Esophagus squamous epithelium (tissue), 5 donors: ENCODE results near the gene IFT43. TPM values are rescaled to one million over a fixed set of nuclear protein-coding genes. Genes with fewer than 3 reads are reported as not detected.

Experiments used
- DNase-seq: peaks from one replicate; lab custom pipeline; 2025; lab: John Stamatoyannopoulos, UW
- H3K27ac ChIP-seq, 4 donors: fragments of 200-600 bp; sonication (generic); one replicate each; pipeline ENCODE4 v1.5.1; 2016 to 2019; ENCODE audit warnings: mild to moderate bottlenecking in 1 of 4
- H3K27me3 ChIP-seq, 4 donors: fragments of 200-600 bp; sonication (generic); 1 replicate in 3 of 4; 2 replicates in 1 of 4; pipeline versions ENCODE4 v1.5.1 to v1.6.0; 2017 to 2021; ENCODE audit warnings: antibody characterized with exemption in 1 of 4
- H3K36me3 ChIP-seq, 3 donors: fragments of 200-600 bp; sonication (generic); one replicate each; pipeline ENCODE4 v1.5.1; 2016 to 2019
- H3K4me1 ChIP-seq, 3 donors: fragments of 200-600 bp; sonication (generic); one replicate each; pipeline ENCODE4 v1.5.1; 2017 to 2019
- H3K4me3 ChIP-seq, 4 donors: fragments of 200-600 bp; sonication (generic); 1 replicate in 3 of 4; 2 replicates in 1 of 4; pipeline ENCODE4 v1.5.1; 2016 to 2019; ENCODE audit warnings: mild to moderate bottlenecking in 2 of 4, moderate library complexity in 1 of 4
- H3K9me3 ChIP-seq, 3 donors: fragments of 200-600 bp; sonication (generic); one replicate each; pipeline ENCODE4 v1.5.1; 2016 to 2019
- POLR2A ChIP-seq, 4 donors: fragments of 450-650 bp; IDR thresholded peaks; one replicate each; pipeline ENCODE4 v1.6.1; 2017; ENCODE audit warnings: antibody characterized with exemption in 4 of 4, mild to moderate bottlenecking in 4 of 4, moderate library complexity in 3 of 4
- WGBS, 2 donors: methylation state at CpG; one replicate each; pipeline ENCODE4 v1.1.5; 2018; 5-methylcytosine and 5-hydroxymethylcytosine counted together
- intact Hi-C: fragments of 100-400 bp; cut with DNase I; formaldehyde crosslinking; loops from one replicate; pipeline ENCODE4 v1.15.0; 2022
- total RNA-seq, 4 donors: library from RNA; depleted of rRNA; stranded (reverse); fragments of >200 nt; gene quantifications; one replicate each; pipeline ENCODE4 v1.1.0, GENCODE V29; 2016
- TF ChIP-seq, protein P1 (sequence below), 6 experiments: fragments of 450-650 bp in 4 of 6; fragments of 200-600 bp in 2 of 6; sonication (generic) in 2 of 6; IDR thresholded peaks; one replicate each; pipeline ENCODE4 v1.5.1; 2016 to 2019; ENCODE audit warnings: antibody characterized with exemption in 6 of 6, mild to moderate bottlenecking in 4 of 6, moderate library complexity in 4 of 6
- donor health status: DM: yes; HTN: yes; CAD: no.

The IFT43 gene
- total RNA-seq, 4 donors from 2014 or later = 15.4 to 28.8 (median 17.5) TPM

DNA sequence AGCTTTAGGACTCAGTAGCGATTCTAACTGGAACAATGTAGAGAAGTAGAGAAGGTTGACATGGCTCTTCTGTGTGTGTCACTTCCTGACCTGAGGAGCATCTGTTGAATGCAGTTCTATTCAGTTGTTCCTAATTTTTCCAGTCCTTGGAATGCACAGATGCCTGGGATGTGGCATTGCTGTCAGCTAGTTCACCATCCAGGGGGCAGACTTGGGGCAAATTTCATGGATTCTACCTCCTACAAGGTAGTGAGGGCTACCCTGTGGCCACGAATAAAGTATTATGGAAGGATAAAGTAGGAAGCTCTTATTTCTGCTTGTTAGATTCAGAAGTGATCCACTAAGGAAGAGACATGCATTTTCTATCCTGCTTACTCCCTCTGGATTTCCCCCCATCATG lies 91.8 kb downstream of the IFT43 start:
- Histone ChIP-seq H3K4me3 (no peak overlapping the region), H3K36me3 (peaks cover 0 to 21% (median 0%) of the 10 kb centered on the region in 3 donors), H3K27ac (no peak overlapping the region), H3K27me3 (no peaks in the 10 kb centered on the region), H3K4me1 (no peaks in the 10 kb centered on the region), H3K9me3 (no peaks in the 10 kb centered on the region)
- DNase-seq = no peak
- intact Hi-C loops = no loop called here
- TF ChIP-seq, protein P1, sequence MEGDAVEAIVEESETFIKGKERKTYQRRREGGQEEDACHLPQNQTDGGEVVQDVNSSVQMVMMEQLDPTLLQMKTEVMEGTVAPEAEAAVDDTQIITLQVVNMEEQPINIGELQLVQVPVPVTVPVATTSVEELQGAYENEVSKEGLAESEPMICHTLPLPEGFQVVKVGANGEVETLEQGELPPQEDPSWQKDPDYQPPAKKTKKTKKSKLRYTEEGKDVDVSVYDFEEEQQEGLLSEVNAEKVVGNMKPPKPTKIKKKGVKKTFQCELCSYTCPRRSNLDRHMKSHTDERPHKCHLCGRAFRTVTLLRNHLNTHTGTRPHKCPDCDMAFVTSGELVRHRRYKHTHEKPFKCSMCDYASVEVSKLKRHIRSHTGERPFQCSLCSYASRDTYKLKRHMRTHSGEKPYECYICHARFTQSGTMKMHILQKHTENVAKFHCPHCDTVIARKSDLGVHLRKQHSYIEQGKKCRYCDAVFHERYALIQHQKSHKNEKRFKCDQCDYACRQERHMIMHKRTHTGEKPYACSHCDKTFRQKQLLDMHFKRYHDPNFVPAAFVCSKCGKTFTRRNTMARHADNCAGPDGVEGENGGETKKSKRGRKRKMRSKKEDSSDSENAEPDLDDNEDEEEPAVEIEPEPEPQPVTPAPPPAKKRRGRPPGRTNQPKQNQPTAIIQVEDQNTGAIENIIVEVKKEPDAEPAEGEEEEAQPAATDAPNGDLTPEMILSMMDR (IDR thresholded peaks at IDR 0.05) = no peak
- no peak for TF ChIP-seq POLR2A (IDR thresholded peaks at IDR 0.05)
- 80 to 90% methylated on average over 1 to 2 of the region's 2 CpGs for WGBS, 2 donors

DNA sequence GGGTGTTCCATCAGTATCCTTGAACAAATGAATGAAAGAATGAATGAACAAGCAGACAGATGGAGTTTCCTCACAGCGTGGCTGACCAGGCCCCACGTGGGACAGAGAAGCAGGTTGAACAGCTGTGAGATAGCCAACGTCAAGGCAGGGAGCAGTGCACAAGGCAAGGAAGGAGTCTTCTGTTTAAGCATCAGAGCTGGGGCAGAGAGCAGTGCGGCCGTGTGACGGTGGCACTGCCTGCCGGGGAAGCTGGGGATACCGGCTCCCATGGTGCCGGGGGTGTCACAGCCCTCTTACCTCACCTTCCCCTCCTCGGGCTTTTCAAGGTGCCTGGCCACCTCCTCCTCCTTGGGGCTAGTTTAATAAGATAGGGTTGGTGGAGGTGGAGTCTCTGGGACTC lies 92.9 kb downstream of the IFT43 start:
- no peaks in the 10 kb centered on the region for H3K9me3 ChIP-seq
- no peak overlapping the region for H3K4me3 ChIP-seq
- no peaks in the 10 kb centered on the region for H3K27me3 ChIP-seq
- WGBS, 2 donors = 89% methylated on average over 3 to 8 of the region's 10 CpGs
- H3K27ac ChIP-seq = no peak overlapping the region
- TF ChIP-seq POLR2A (IDR thresholded peaks at IDR 0.05) = no peak
- TF ChIP-seq, protein P1 (IDR thresholded peaks at IDR 0.05) = no peak
- no peaks in the 10 kb centered on the region for H3K4me1 ChIP-seq
- H3K36me3 ChIP-seq = peaks cover 0 to 28% (median 0%) of the 10 kb centered on the region in 3 donors
- intact Hi-C loops = no loop called here
- DNase-seq = no peak

DNA sequence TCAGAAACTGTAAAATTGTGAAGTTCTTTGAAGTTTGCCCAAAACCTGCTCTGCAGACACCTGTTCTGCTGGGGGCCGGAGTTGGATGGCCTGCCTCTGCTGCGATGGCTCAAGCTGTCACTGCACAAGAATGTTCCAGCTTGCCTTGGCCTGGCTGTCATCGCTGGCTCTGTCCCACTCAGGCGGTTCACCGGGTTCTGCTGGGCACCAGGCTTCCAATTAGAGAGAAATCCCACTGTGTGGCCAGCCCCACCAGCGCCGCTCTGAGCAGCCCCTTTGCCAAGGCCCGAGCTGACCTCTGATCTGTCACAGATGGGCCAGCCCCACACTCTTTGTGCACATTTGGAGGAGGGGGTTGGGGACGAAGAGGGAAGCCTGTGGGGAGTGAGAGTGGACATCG lies 94.5 kb downstream of the IFT43 start:
- TF ChIP-seq, protein P1 (IDR thresholded peaks at IDR 0.05) = no peak
- H3K9me3 ChIP-seq = no peaks in the 10 kb centered on the region
- no peaks in the 10 kb centered on the region for H3K27me3 ChIP-seq
- H3K4me1 ChIP-seq = no peaks in the 10 kb centered on the region
- no peak overlapping the region for H3K4me3 ChIP-seq
- 58 to 71% methylated on average over 3 to 9 of the region's 10 CpGs for WGBS, 2 donors
- intact Hi-C loops = no loop called here
- DNase-seq = no peak
- H3K27ac ChIP-seq = no peak overlapping the region
- H3K36me3 ChIP-seq = peaks cover 0 to 29% (median 0%) of the 10 kb centered on the region in 3 donors

DNA sequence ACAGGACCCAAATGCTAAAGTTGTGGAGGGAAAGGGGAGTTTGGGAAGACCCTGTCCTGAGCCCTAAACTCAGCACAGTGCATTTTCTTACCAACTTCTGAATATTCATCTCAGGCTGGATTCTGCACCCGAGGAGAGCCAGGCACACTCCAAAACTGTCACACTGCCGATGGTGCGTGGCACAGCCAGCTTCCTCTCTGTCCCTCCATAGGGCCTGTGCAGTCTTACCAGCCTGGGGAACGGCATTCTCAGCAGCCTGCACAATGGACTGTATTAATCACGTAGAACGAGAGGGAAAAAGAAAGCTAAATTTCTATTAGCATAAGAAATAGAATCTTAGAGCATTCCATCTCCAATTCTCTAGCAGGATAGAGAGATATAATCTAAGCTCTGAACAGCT lies 94.9 kb downstream of the IFT43 start:
- Histone ChIP-seq H3K27me3 (no peaks in the 10 kb centered on the region), H3K9me3 (no peaks in the 10 kb centered on the region), H3K36me3 (peaks cover 0 to 26% (median 0%) of the 10 kb centered on the region in 3 donors), H3K4me1 (no peaks in the 10 kb centered on the region), H3K27ac (no peak overlapping the region), H3K4me3 (no peak overlapping the region)
- TF ChIP-seq, protein P1 (IDR thresholded peaks at IDR 0.05) = no peak
- TF ChIP-seq POLR2A (IDR thresholded peaks at IDR 0.05) = no peak
- 67 to 75% methylated on average over 5 to 6 of the region's 6 CpGs for WGBS, 2 donors
- no peak for DNase-seq
- intact Hi-C loops = no loop called here

DNA sequence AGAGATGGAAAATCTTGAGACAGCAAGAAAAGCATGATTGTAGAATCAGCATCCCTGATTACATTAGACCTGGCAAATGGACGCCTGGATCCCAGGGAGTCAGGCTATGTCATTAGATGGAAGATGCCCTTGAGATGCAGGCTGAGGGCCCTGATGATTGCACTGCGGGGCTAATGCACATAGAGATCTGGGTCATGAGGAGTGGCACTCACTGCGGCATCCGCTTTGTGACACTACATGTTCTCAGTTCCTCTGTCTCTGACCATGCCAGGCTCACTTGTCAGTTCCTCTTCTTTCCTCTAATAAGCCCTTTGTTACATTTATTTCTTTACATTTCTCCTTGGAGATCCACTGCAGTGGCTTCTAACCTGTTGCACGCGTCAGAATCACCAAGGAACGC lies 96.1 kb downstream of the IFT43 start:
- Histone ChIP-seq H3K4me3 (no peak overlapping the region), H3K4me1 (no peaks in the 10 kb centered on the region), H3K27me3 (no peaks in the 10 kb centered on the region), H3K36me3 (peaks cover 0 to 26% (median 0%) of the 10 kb centered on the region in 3 donors), H3K9me3 (no peaks in the 10 kb centered on the region), H3K27ac (no peak overlapping the region)
- intact Hi-C loops = no loop called here
- 93 to 94% methylated on average over 7 of the region's 7 CpGs for WGBS, 2 donors
- no peak for DNase-seq
- TF ChIP-seq, protein P1 (IDR thresholded peaks at IDR 0.05) = no peak
- TF ChIP-seq POLR2A (IDR thresholded peaks at IDR 0.05) = no peak
